ENCODE results near the gene RNF32.

The RNF32 gene

GRCh38 chr7:156610601-156611000, 30.0 kb upstream of the RNF32 start:
- TF ChIP-seq TAF1 (IDR thresholded peaks at IDR 0.05; ENCODE audit: low read depth): no peak
- TF ChIP-seq RAD21 (IDR thresholded peaks at IDR 0.05; ENCODE audit: low read depth): no peak
- no peak for TF ChIP-seq TEAD4 (IDR thresholded peaks at IDR 0.05)
- no peak for TF ChIP-seq EP300 (IDR thresholded peaks at IDR 0.05; ENCODE audit: borderline replicate concordance)
- TF ChIP-seq EGR1 (IDR thresholded peaks at IDR 0.05): no peak
- TF ChIP-seq CEBPB (IDR thresholded peaks at IDR 0.05): no peak

- TF ChIP-seq EGR1 (IDR thresholded peaks at IDR 0.05) (no peak), USF1 (IDR thresholded peaks at IDR 0.05) (no peak), CEBPB (IDR thresholded peaks at IDR 0.05) (no peak), CREB1 (IDR thresholded peaks at IDR 0.05; ENCODE audit: low read depth) (no peak), MAX (IDR thresholded peaks at IDR 0.05) (no peak), EP300 (IDR thresholded peaks at IDR 0.05; ENCODE audit: borderline replicate concordance) (no peak), YY1 (IDR thresholded peaks at IDR 0.05; ENCODE audit: low read depth) (no peak), ZBTB7A (IDR thresholded peaks at IDR 0.05; ENCODE audit: low read depth) (no peak), TAF1 (IDR thresholded peaks at IDR 0.05; ENCODE audit: low read depth) (no peak)
Observed at GRCh38 chr7:156611014-156612010, 29.3 kb upstream of the RNF32 start.

- no peak for TF ChIP-seq CREB1 (IDR thresholded peaks at IDR 0.05; ENCODE audit: low read depth)
- TF ChIP-seq TAF1 (IDR thresholded peaks at IDR 0.05; ENCODE audit: low read depth): no peak
- no peak for TF ChIP-seq USF1 (IDR thresholded peaks at IDR 0.05)
- no peak for TF ChIP-seq RAD21 (IDR thresholded peaks at IDR 0.05; ENCODE audit: low read depth)
- no peak for TF ChIP-seq MAX (IDR thresholded peaks at IDR 0.05)
- no peak for TF ChIP-seq NFIC (IDR thresholded peaks at IDR 0.05)
- TF ChIP-seq CEBPB (IDR thresholded peaks at IDR 0.05): no peak
- TF ChIP-seq REST (IDR thresholded peaks at IDR 0.05; ENCODE audit: low read depth): no peak
- no peak for TF ChIP-seq FOXM1 (IDR thresholded peaks at IDR 0.05; ENCODE audit: borderline replicate concordance, low read depth)
- TF ChIP-seq EGR1 (IDR thresholded peaks at IDR 0.05): no peak
- TF ChIP-seq EP300 (IDR thresholded peaks at IDR 0.05; ENCODE audit: borderline replicate concordance): no peak
- TF ChIP-seq TCF12 (IDR thresholded peaks at IDR 0.05; ENCODE audit: low read depth): no peak
- no peak for TF ChIP-seq YY1 (IDR thresholded peaks at IDR 0.05; ENCODE audit: low read depth)
- no peak for TF ChIP-seq TEAD4 (IDR thresholded peaks at IDR 0.05)
- TF ChIP-seq ZBTB7A (IDR thresholded peaks at IDR 0.05; ENCODE audit: low read depth): no peak
Observed at GRCh38 chr7:156612930-156613329, 27.6 kb upstream of the RNF32 start.

- no peak for TF ChIP-seq RAD21 (IDR thresholded peaks at IDR 0.05; ENCODE audit: low read depth)
- no peak for TF ChIP-seq TEAD4 (IDR thresholded peaks at IDR 0.05)
- TF ChIP-seq FOXM1 (IDR thresholded peaks at IDR 0.05; ENCODE audit: borderline replicate concordance, low read depth): no peak
- TF ChIP-seq YY1 (IDR thresholded peaks at IDR 0.05; ENCODE audit: low read depth): no peak
- TF ChIP-seq TCF12 (IDR thresholded peaks at IDR 0.05; ENCODE audit: low read depth): no peak
- TF ChIP-seq NFIC (IDR thresholded peaks at IDR 0.05): no peak
- no peak for TF ChIP-seq REST (IDR thresholded peaks at IDR 0.05; ENCODE audit: low read depth)
- TF ChIP-seq ZBTB7A (IDR thresholded peaks at IDR 0.05; ENCODE audit: low read depth): no peak
- no peak for TF ChIP-seq USF1 (IDR thresholded peaks at IDR 0.05)
- TF ChIP-seq CREB1 (IDR thresholded peaks at IDR 0.05; ENCODE audit: low read depth): no peak
- no peak for TF ChIP-seq TAF1 (IDR thresholded peaks at IDR 0.05; ENCODE audit: low read depth)
- TF ChIP-seq EP300 (IDR thresholded peaks at IDR 0.05; ENCODE audit: borderline replicate concordance): no peak
- no peak for TF ChIP-seq CEBPB (IDR thresholded peaks at IDR 0.05)
Observed at GRCh38 chr7:156614434-156615264, 25.9 kb upstream of the RNF32 start.

All from Ishikawa (cell line).